ENCODE measurements around the gene NDUFV2. TPM values are rescaled to one million over a fixed set of nuclear protein-coding genes. Genes with fewer than 3 reads are reported as not detected.
"Not testable (repeated sequence)": the region's sequence is repeated elsewhere in the genome, so short reads cannot be mapped to it uniquely, and the experiment has no call there.

Gene NDUFV2
- total and polyA plus RNA-seq, 2 donors from 2014 or later, result 131 to 391 TPM

GRCh38 chr18:9086015-9086414 is 16.5 kb upstream of the NDUFV2 start:
- no peak for DNase-seq
- TF ChIP-seq CTCF (IDR thresholded peaks at IDR 0.05; ENCODE audit: borderline replicate concordance, extremely low read depth, insufficient read depth), result no peak
- intact Hi-C loops (cut with DNase I), result no loop called here
- H3K9me3 ChIP-seq (ENCODE audit: control insufficient read depth in 2 of 3, insufficient read depth in 1 of 3, low read length in 3 of 3), result no peaks in the 10 kb centered on the region
- FAIRE-seq, result no peak
- H3K4me1 ChIP-seq (ENCODE audit: control insufficient read depth in 2 of 3, insufficient read depth in 2 of 3, low read depth in 1 of 3, low read length in 3 of 3), result no peaks in the 10 kb centered on the region
- no peaks in the 10 kb centered on the region for H3K27me3 ChIP-seq (ENCODE audit: control insufficient read depth, insufficient read depth, low read length)
- no peak overlapping the region for H3K27ac ChIP-seq (ENCODE audit: low read depth in 2 of 2, low read length in 2 of 2)
- no peak overlapping the region for H3K4me3 ChIP-seq (ENCODE audit: low read length in 3 of 3)
- H3K36me3 ChIP-seq (ENCODE audit: control insufficient read depth in 2 of 3, insufficient read depth in 3 of 3, low read length in 3 of 3), result no peaks in the 10 kb centered on the region
- no peak overlapping the region for H3K9ac ChIP-seq (ENCODE audit: low read length in 3 of 3)

- H3K4me1 ChIP-seq (ENCODE audit: control insufficient read depth in 2 of 3, insufficient read depth in 2 of 3, low read depth in 1 of 3, low read length in 3 of 3), result no peaks in the 10 kb centered on the region
- FAIRE-seq, result no peak
- H3K27me3 ChIP-seq (ENCODE audit: control insufficient read depth, insufficient read depth, low read length), result no peaks in the 10 kb centered on the region
- TF ChIP-seq CTCF (IDR thresholded peaks at IDR 0.05; ENCODE audit: borderline replicate concordance, extremely low read depth, insufficient read depth), result no peak
- H3K4me3 ChIP-seq (ENCODE audit: low read length in 3 of 3), result no peak overlapping the region
- H3K9me3 ChIP-seq (ENCODE audit: control insufficient read depth in 2 of 3, insufficient read depth in 1 of 3, low read length in 3 of 3), result no peaks in the 10 kb centered on the region
- no peak overlapping the region for H3K27ac ChIP-seq (ENCODE audit: low read depth in 2 of 2, low read length in 2 of 2)
- H3K9ac ChIP-seq (ENCODE audit: low read length in 3 of 3), result no peak overlapping the region
- no peaks in the 10 kb centered on the region for H3K36me3 ChIP-seq (ENCODE audit: control insufficient read depth in 2 of 3, insufficient read depth in 3 of 3, low read length in 3 of 3)
- no peak for DNase-seq
- intact Hi-C loops (cut with DNase I), result no loop called here
Observed at GRCh38 chr18:9086624-9087023, 15.9 kb upstream of the NDUFV2 start.

- no peak overlapping the region for H3K4me3 ChIP-seq (ENCODE audit: low read length in 3 of 3)
- H3K27ac ChIP-seq (ENCODE audit: low read depth in 2 of 2, low read length in 2 of 2), result no peak overlapping the region
- DNase-seq, result no peak
- no peaks in the 10 kb centered on the region for H3K4me1 ChIP-seq (ENCODE audit: control insufficient read depth in 2 of 3, insufficient read depth in 2 of 3, low read depth in 1 of 3, low read length in 3 of 3)
- FAIRE-seq, result no peak
- TF ChIP-seq CTCF (IDR thresholded peaks at IDR 0.05; ENCODE audit: borderline replicate concordance, extremely low read depth, insufficient read depth), result no peak
- no peaks in the 10 kb centered on the region for H3K9me3 ChIP-seq (ENCODE audit: control insufficient read depth in 2 of 3, insufficient read depth in 1 of 3, low read length in 3 of 3)
- no peaks in the 10 kb centered on the region for H3K27me3 ChIP-seq (ENCODE audit: control insufficient read depth, insufficient read depth, low read length)
- intact Hi-C loops (cut with DNase I), result no loop called here
- H3K36me3 ChIP-seq (ENCODE audit: control insufficient read depth in 2 of 3, insufficient read depth in 3 of 3, low read length in 3 of 3), result no peaks in the 10 kb centered on the region
- no peak overlapping the region for H3K9ac ChIP-seq (ENCODE audit: low read length in 3 of 3)
Observed at GRCh38 chr18:9087144-9087543, 15.4 kb upstream of the NDUFV2 start.

- no peaks in the 10 kb centered on the region for H3K4me1 ChIP-seq (ENCODE audit: control insufficient read depth in 2 of 3, insufficient read depth in 2 of 3, low read depth in 1 of 3, low read length in 3 of 3)
- FAIRE-seq (no peak), DNase-seq (no peak)
- H3K4me3 ChIP-seq (ENCODE audit: low read length in 3 of 3), result no peak overlapping the region
- TF ChIP-seq CTCF (IDR thresholded peaks at IDR 0.05; ENCODE audit: borderline replicate concordance, extremely low read depth, insufficient read depth), result no peak
- intact Hi-C loops (cut with DNase I), result no loop called here
- no peaks in the 10 kb centered on the region for H3K27me3 ChIP-seq (ENCODE audit: control insufficient read depth, insufficient read depth, low read length)
- no peaks in the 10 kb centered on the region for H3K36me3 ChIP-seq (ENCODE audit: control insufficient read depth in 2 of 3, insufficient read depth in 3 of 3, low read length in 3 of 3)
- H3K9ac ChIP-seq (ENCODE audit: low read length in 3 of 3), result no peak overlapping the region
- H3K27ac ChIP-seq (ENCODE audit: low read depth in 2 of 2, low read length in 2 of 2), result no peak overlapping the region
- H3K9me3 ChIP-seq (ENCODE audit: control insufficient read depth in 2 of 3, insufficient read depth in 1 of 3, low read length in 3 of 3), result no peaks in the 10 kb centered on the region
Observed at GRCh38 chr18:9088252-9088651, 14.2 kb upstream of the NDUFV2 start.

GRCh38 chr18:9088727-9089126 is 13.8 kb upstream of the NDUFV2 start:
- FAIRE-seq; H3K9ac ChIP-seq (ENCODE audit: low read length in 3 of 3); H3K4me3 ChIP-seq (ENCODE audit: low read length in 3 of 3); DNase-seq; H3K27me3 ChIP-seq (ENCODE audit: control insufficient read depth, insufficient read depth, low read length); intact Hi-C loops (cut with DNase I); H3K36me3 ChIP-seq (ENCODE audit: control insufficient read depth in 2 of 3, insufficient read depth in 3 of 3, low read length in 3 of 3); H3K27ac ChIP-seq (ENCODE audit: low read depth in 2 of 2, low read length in 2 of 2); H3K4me1 ChIP-seq (ENCODE audit: control insufficient read depth in 2 of 3, insufficient read depth in 2 of 3, low read depth in 1 of 3, low read length in 3 of 3); H3K9me3 ChIP-seq (ENCODE audit: control insufficient read depth in 2 of 3, insufficient read depth in 1 of 3, low read length in 3 of 3): not testable (repeated sequence)

All from kidney (tissue), 14 donors.